Limb (tissue), 2 donors: Measurements from ENCODE around the gene MCAM.

Experiments
- DNase-seq, 2 donors: peaks; one replicate each; pipeline ENCODE4 v3.0.0-alpha.2; 2016; ENCODE audit errors: extremely low spot score in 2 of 2

MCAM gene

GRCh38 chr11:119266517-119267255, 50.2 kb downstream of the MCAM start:
- no peak for DNase-seq

- DNase-seq = no peak
Observed at GRCh38 chr11:119266063-119266462, 50.9 kb downstream of the MCAM start.

- DNase-seq = peak in 1 of 2 donors; percentile 13
Observed at GRCh38 chr11:119263352-119263940, 53.5 kb downstream of the MCAM start.

GRCh38 chr11:119262668-119263351, 54.1 kb downstream of the MCAM start:
- DNase-seq = no peak

- no peak for DNase-seq
Observed at GRCh38 chr11:119258983-119259382, 57.9 kb downstream of the MCAM start.
